Measurements from ENCODE around the gene TP53BP2.

The TP53BP2 gene

DNA sequence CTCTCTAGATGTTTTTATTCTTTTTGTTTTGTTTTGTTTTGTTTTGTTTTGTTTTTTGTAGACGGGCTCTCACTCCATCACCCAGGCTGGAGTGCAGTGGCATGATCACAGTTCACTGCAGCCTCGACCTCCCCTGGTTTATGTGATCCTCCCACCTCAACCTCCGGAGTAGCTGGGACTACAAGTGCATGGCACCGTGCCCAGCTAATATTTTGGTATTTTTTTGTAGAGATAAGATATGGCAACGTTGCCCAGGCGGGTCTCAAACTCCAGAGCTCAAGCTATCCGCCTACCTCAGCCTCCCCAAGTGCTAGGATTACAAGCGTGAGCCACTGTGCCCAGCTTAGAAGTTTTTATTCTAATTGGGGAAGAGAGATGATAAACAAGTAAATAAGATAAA, 13.3 kb upstream of the TP53BP2 start:
- no peaks in the 10 kb centered on the region for H3F3A ChIP-seq (ENCODE audit: low read depth)
- no peaks in the 10 kb centered on the region for H3K4me1 ChIP-seq (ENCODE audit: insufficient read depth, low read length, poor library complexity, severe bottlenecking)
- H3K9ac ChIP-seq (ENCODE audit: low read depth, low read length, poor library complexity, severe bottlenecking): no peak overlapping the region
- no peak overlapping the region for H3K4me3 ChIP-seq (ENCODE audit: low read length, poor library complexity, severe bottlenecking)
- no peaks in the 10 kb centered on the region for H3K9me2 ChIP-seq (replicated peaks; ENCODE audit: low read depth, low read length)
- H3K79me2 ChIP-seq (ENCODE audit: insufficient read depth, low read length): no peaks in the 10 kb centered on the region
- TF ChIP-seq EZH2phosphoT487 (IDR thresholded peaks at IDR 0.05; ENCODE audit: borderline replicate concordance) (no peak), CTCF (conservative IDR thresholded peaks at IDR 0.05; ENCODE audit: low read length) (no peak)
- no peak overlapping the region for H3K4me2 ChIP-seq (ENCODE audit: low read depth, low read length, poor library complexity, severe bottlenecking)
- no peak overlapping the region for H2AFZ ChIP-seq (ENCODE audit: low read length)
- H4K20me1 ChIP-seq (ENCODE audit: insufficient read depth, low read length, poor library complexity, severe bottlenecking): no peaks in the 10 kb centered on the region
- H3K9me3 ChIP-seq (ENCODE audit: insufficient read depth, low read depth, low read length): no peaks in the 10 kb centered on the region
- H3K36me3 ChIP-seq (ENCODE audit: insufficient read depth, low read length): no peaks in the 10 kb centered on the region
- H3K27me3 ChIP-seq (ENCODE audit: insufficient read depth, low read length, poor library complexity, severe bottlenecking): no peaks in the 10 kb centered on the region

DNA sequence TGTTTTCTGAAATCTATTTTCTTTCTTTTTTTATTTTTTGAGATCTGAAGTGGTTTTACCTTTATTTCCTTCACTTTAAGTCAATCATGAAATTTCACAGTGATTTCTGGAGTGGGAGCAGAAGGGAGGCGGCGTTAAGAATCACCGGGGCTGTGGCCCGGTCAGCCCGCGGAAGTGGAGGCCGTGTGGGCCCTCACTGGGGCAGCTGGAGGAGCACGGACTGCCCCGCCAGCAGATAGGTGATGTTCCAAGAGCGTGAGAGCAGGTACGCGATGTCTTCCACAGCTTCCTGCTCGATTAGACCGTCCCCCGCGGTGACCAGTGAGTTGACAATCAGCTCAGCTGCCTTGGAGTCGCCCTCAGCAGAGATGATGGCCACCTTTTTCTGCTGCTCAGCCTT, 10.6 kb upstream of the TP53BP2 start:
- Histone ChIP-seq H3K9ac (ENCODE audit: low read depth, low read length, poor library complexity, severe bottlenecking) (no peak overlapping the region), H3K27me3 (ENCODE audit: insufficient read depth, low read length, poor library complexity, severe bottlenecking) (no peaks in the 10 kb centered on the region), H3K79me2 (ENCODE audit: insufficient read depth, low read length) (no peaks in the 10 kb centered on the region), H4K20me1 (ENCODE audit: insufficient read depth, low read length, poor library complexity, severe bottlenecking) (no peaks in the 10 kb centered on the region), H3K9me3 (ENCODE audit: insufficient read depth, low read depth, low read length) (no peaks in the 10 kb centered on the region), H2AFZ (ENCODE audit: low read length) (no peak overlapping the region), H3K36me3 (ENCODE audit: insufficient read depth, low read length) (no peaks in the 10 kb centered on the region), H3K4me2 (ENCODE audit: low read depth, low read length, poor library complexity, severe bottlenecking) (no peak overlapping the region), H3F3A (ENCODE audit: low read depth) (no peaks in the 10 kb centered on the region), H3K4me1 (ENCODE audit: insufficient read depth, low read length, poor library complexity, severe bottlenecking) (no peaks in the 10 kb centered on the region), H3K9me2 (replicated peaks; ENCODE audit: low read depth, low read length) (no peaks in the 10 kb centered on the region), H3K4me3 (ENCODE audit: low read length, poor library complexity, severe bottlenecking) (no peak overlapping the region)
- TF ChIP-seq CTCF (conservative IDR thresholded peaks at IDR 0.05; ENCODE audit: low read length) (no peak), EZH2phosphoT487 (IDR thresholded peaks at IDR 0.05; ENCODE audit: borderline replicate concordance) (no peak)

DNA sequence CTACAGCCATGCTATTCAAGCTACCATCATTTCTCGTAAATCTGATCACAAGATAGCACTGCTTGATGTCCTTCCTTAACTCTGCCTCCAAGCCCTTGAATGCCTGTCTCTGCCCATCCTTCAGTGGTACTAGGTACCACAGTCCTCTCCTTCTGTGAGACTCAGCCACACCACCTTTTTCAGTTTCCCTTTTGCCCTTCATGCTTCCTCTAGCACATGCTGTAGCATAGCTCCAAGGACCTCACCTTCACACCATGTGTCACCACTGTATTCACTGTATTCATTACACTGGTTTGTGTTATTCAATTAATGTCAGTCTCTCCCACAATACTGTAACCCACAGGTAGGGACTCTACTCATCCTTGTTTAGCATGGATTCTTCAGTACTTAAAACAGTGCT, 8.0 kb upstream of the TP53BP2 start:
- TF ChIP-seq CTCF (conservative IDR thresholded peaks at IDR 0.05; ENCODE audit: low read length): no peak
- no peak for TF ChIP-seq EZH2phosphoT487 (IDR thresholded peaks at IDR 0.05; ENCODE audit: borderline replicate concordance)
- H4K20me1 ChIP-seq (ENCODE audit: insufficient read depth, low read length, poor library complexity, severe bottlenecking): no peaks in the 10 kb centered on the region
- H2AFZ ChIP-seq (ENCODE audit: low read length): no peak overlapping the region
- no peaks in the 10 kb centered on the region for H3K36me3 ChIP-seq (ENCODE audit: insufficient read depth, low read length)
- no peaks in the 10 kb centered on the region for H3F3A ChIP-seq (ENCODE audit: low read depth)
- H3K4me3 ChIP-seq (ENCODE audit: low read length, poor library complexity, severe bottlenecking): no peak overlapping the region
- no peaks in the 10 kb centered on the region for H3K9me3 ChIP-seq (ENCODE audit: insufficient read depth, low read depth, low read length)
- H3K9ac ChIP-seq (ENCODE audit: low read depth, low read length, poor library complexity, severe bottlenecking): no peak overlapping the region
- H3K9me2 ChIP-seq (replicated peaks; ENCODE audit: low read depth, low read length): no peaks in the 10 kb centered on the region
- no peaks in the 10 kb centered on the region for H3K79me2 ChIP-seq (ENCODE audit: insufficient read depth, low read length)
- H3K4me2 ChIP-seq (ENCODE audit: low read depth, low read length, poor library complexity, severe bottlenecking): no peak overlapping the region
- H3K27me3 ChIP-seq (ENCODE audit: insufficient read depth, low read length, poor library complexity, severe bottlenecking): no peaks in the 10 kb centered on the region
- H3K4me1 ChIP-seq (ENCODE audit: insufficient read depth, low read length, poor library complexity, severe bottlenecking): no peaks in the 10 kb centered on the region
